Heart right ventricle (tissue), 16 donors: ENCODE measurements around the gene HNRNPL. TPM values are rescaled to one million over a fixed set of nuclear protein-coding genes. Genes with fewer than 3 reads are reported as not detected.

Source experiments
- ATAC-seq, 8 donors: fragments of 200-7000 bp; cut with Tn5 transposase; one replicate each; pipeline ENCODE4 v1.9.1; 2020; ENCODE audit warnings: mild to moderate bottlenecking in 8 of 8, moderate library complexity in 8 of 8, moderate number of reproducible peaks in 1 of 8
- DNase-seq, 2 donors: peaks; one replicate each; pipeline ENCODE4 v3.0.0-alpha.2; 2020
- H3K27ac ChIP-seq, 10 donors: fragments of 200-600 bp; sonication (generic) in 2 of 10; one replicate each; pipeline versions ENCODE4 v1.5.0 to v1.8.0; 2020 to 2022; ENCODE audit warnings: mild to moderate bottlenecking in 3 of 10
- H3K27me3 ChIP-seq, 7 donors: fragments of 200-600 bp; one replicate each; pipeline ENCODE4 v1.8.0; 2021 to 2022; ENCODE audit warnings: mild to moderate bottlenecking in 2 of 7
- H3K36me3 ChIP-seq, 9 donors: fragments of 200-600 bp; sonication (generic) in 1 of 9; one replicate each; pipeline versions ENCODE4 v1.5.0 to v1.8.0; 2020 to 2022; ENCODE audit warnings: mild to moderate bottlenecking in 2 of 9
- H3K4me1 ChIP-seq, 9 donors: fragments of 200-600 bp; sonication (generic) in 1 of 9; one replicate each; pipeline versions ENCODE4 v1.5.0 to v1.8.0; 2020 to 2022; ENCODE audit warnings: mild to moderate bottlenecking in 4 of 9
- H3K4me3 ChIP-seq, 10 donors: fragments of 200-600 bp; sonication (generic) in 2 of 10; one replicate each; pipeline versions ENCODE4 v1.5.0 to v1.8.0; 2020 to 2022; ENCODE audit warnings: mild to moderate bottlenecking in 7 of 10, moderate library complexity in 2 of 10
- H3K9me3 ChIP-seq, 11 donors: fragments of 200-600 bp in 10 of 11; sonication (generic) in 2 of 11; one replicate each; pipeline versions ENCODE4 v1.5.0 to v1.8.0; 2013 to 2022; ENCODE audit warnings: mild to moderate bottlenecking in 2 of 11, control low read depth in 1 of 11, moderate library complexity in 1 of 11
- CTCF ChIP-seq, 9 donors: fragments of 200-600 bp; sonication (generic) in 2 of 9; IDR thresholded peaks; one replicate each; pipeline versions ENCODE4 v1.5.0 to v1.8.0; 2021 to 2022; ENCODE audit warnings: antibody characterized with exemption in 9 of 9, mild to moderate bottlenecking in 5 of 9, moderate library complexity in 1 of 9
- WGBS, 2 donors: extraction: QIAGEN DNeasy Blood & Tissue Kit; methylation state at CpG; one replicate each; pipeline ENCODE4 v1.1.7; 2013; ENCODE audit warnings: inconsistent platforms in 1 of 2; 5-methylcytosine and 5-hydroxymethylcytosine counted together
- intact Hi-C, 10 donors: fragments of 100-400 bp; cut with DNase I; formaldehyde crosslinking; loops; one replicate each; pipeline versions ENCODE4 v1.11.1 to v1.14.2; 2022
- polyA plus RNA-seq, 2 donors: library from polyadenylated mRNA; stranded (reverse); fragments of 200-250 nt; gene quantifications; one replicate each; pipeline ENCODE4 v1.2.3, GENCODE V29; 2013
- total RNA-seq, 10 donors: library from RNA; stranded (reverse); fragmentation: NEBNext Ultra II Directional in 3 of 10; extraction: Animal tissue kit (Norgen Biotek cat#: 25700) in 3 of 10; gene quantifications; one replicate each; pipeline versions ENCODE4 v1.2.1 to v1.2.4, GENCODE V29; 2021 to 2023
- donor health status: Arrhythmogenic right ventricular cardiomyopathy.
- donor health status: ischemic (EF 13 %, LVEDD 7.1; RV severe dilation, severe dysfunction).
- donor health status: healthy with polysubstance abuse.
- donor health status: DM: no; HTN: yes; CAD: no.
- donor health status: DM: no; HTN: no; CAD: no.
- donor health status: ischemic (EF 25% LVEDD 6.9; RV normal size, moderate dysfunction).
- donor health status: ischemic (EF 25% LVEDD 5.7; RV mildly dilated, moderate dysfunction).
- donor health status: healthy.
- donor health status: DM: yes; HTN: yes; CAD: no.
- donor health status: Ischemic cardiomyopathy.
- donor health status: ischemic (EF 35%, LVEDD 5.7; RV mildly dilated, moderate dysfunction).
- donor health status: nonischemic (EF 11% LVEDD 7.7; RV severe dilation, severe dysfunction).
- donor health status: DM: yes; HTN: yes; CAD: no.
- donor health status: PGD.
- donor health status: ischemic (EF 29% LVEDD 5.4; RV normal size, mild dysfunction).
- donor health status: nonischemic (EF 23%, LVEDD 6.1; RV moderate dilation, normal function).

HNRNPL gene
- total and polyA plus RNA-seq, 12 donors = 130 to 196 (median 170) TPM

DNA sequence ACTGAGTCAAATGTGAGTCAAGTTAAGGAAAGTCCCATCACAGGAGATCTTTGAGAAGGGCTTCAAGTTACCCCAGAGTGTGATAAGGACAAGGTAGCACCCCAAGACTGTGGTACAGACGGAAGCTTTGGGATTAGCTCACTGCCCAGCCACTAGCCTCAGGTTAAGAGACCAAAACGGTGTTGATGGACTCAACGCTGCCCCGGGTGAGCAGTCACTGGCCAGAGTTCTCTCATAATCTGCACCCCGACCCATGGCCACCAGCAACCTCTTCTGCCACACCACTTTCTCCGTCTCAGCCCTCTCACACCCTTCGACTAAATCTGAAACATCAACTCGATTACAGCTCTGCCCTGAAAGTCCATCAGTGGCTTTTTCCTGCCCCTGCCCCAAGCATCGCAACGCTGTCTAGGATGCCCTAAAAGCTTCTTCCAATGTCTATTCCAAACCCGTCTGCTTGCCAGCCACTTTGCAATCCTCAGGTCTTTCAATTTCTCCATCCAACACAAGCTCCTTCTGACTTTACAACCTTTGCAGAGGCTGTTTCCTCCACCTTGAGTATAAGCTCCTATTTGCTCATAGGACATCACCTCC is 5.6 kb downstream of the HNRNPL start:
- peaks cover 17 to 74% (median 41%) of the 10 kb centered on the region in 9 donors for H3K4me1 ChIP-seq
- peaks cover 13 to 94% (median 86%) of the 10 kb centered on the region in 9 donors for H3K36me3 ChIP-seq
- DNase-seq = no peak
- H3K4me3 ChIP-seq = no peak overlapping the region
- no peaks in the 10 kb centered on the region for H3K27me3 ChIP-seq
- intact Hi-C loops = loop anchor here in 3 of 10 donors (10.0 kb wide), 3 partner anchors 109 to 209 kb away; no protein-coding TSS in a partner anchor
- H3K9me3 ChIP-seq = no peaks in the 10 kb centered on the region
- no peak for ATAC-seq
- no peak overlapping the region for H3K27ac ChIP-seq
- no peak for TF ChIP-seq CTCF (IDR thresholded peaks at IDR 0.05)
- 88 to 90% methylated on average over 11 of the region's 11 CpGs for WGBS, 2 donors

- intact Hi-C loops = loop anchor here in 3 of 10 donors (10.0 kb wide), 3 partner anchors 108 to 208 kb away; no protein-coding TSS in a partner anchor
- peak in 1 of 8 donors; percentile 2 for ATAC-seq
- TF ChIP-seq CTCF (IDR thresholded peaks at IDR 0.05) = no peak
- H3K27me3 ChIP-seq = no peaks in the 10 kb centered on the region
- H3K4me3 ChIP-seq = no peak overlapping the region
- H3K9me3 ChIP-seq = no peaks in the 10 kb centered on the region
- no peak overlapping the region for H3K27ac ChIP-seq
- H3K36me3 ChIP-seq = peaks cover 18 to 100% (median 95%) of the 10 kb centered on the region in 9 donors
- H3K4me1 ChIP-seq = peaks cover 10 to 65% (median 34%) of the 10 kb centered on the region in 9 donors
- WGBS, 2 donors = 95% methylated on average over 9 of the region's 9 CpGs
- no peak for DNase-seq
These were observed 6.5 kb downstream of the HNRNPL start for GRCh38 chr19:38843175-38843758.

- H3K36me3 ChIP-seq = peaks cover 18 to 100% (median 100%) of the 10 kb centered on the region in 9 donors
- peaks cover 4 to 59% (median 27%) of the 10 kb centered on the region in 9 donors for H3K4me1 ChIP-seq
- TF ChIP-seq CTCF (IDR thresholded peaks at IDR 0.05) = no peak
- 84 to 89% methylated on average over 17 of the region's 17 CpGs for WGBS, 2 donors
- ATAC-seq = no peak
- H3K4me3 ChIP-seq = no peak overlapping the region
- no peak for DNase-seq
- no peaks in the 10 kb centered on the region for H3K27me3 ChIP-seq
- H3K27ac ChIP-seq = peak overlapping the region in 1 of 10 donors; percentile 47
- intact Hi-C loops = loop anchor here in 3 of 10 donors (10.0 kb wide), 3 partner anchors 108 to 208 kb away; no protein-coding TSS in a partner anchor
- H3K9me3 ChIP-seq = no peaks in the 10 kb centered on the region
These were observed 7.2 kb downstream of the HNRNPL start for GRCh38 chr19:38842439-38843174.

GRCh38 chr19:38841787-38842438 is 7.9 kb downstream of the HNRNPL start:
- DNase-seq (no peak), ATAC-seq (no peak)
- no peaks in the 10 kb centered on the region for H3K27me3 ChIP-seq
- H3K27ac ChIP-seq = peak overlapping the region in 1 of 10 donors; percentile 40
- peaks cover 0 to 52% (median 20%) of the 10 kb centered on the region in 9 donors for H3K4me1 ChIP-seq
- TF ChIP-seq CTCF (IDR thresholded peaks at IDR 0.05) = no peak
- H3K36me3 ChIP-seq = peaks cover 14 to 100% (median 100%) of the 10 kb centered on the region in 9 donors
- intact Hi-C loops = loop anchor here in 3 of 10 donors (10.0 kb wide), 3 partner anchors 107 to 207 kb away; no protein-coding TSS in a partner anchor
- H3K9me3 ChIP-seq = no peaks in the 10 kb centered on the region
- WGBS, 2 donors = 95% methylated on average over 19 of the region's 19 CpGs
- H3K4me3 ChIP-seq = no peak overlapping the region
